ENCODE measurements around the gene PSME1. TPM values are rescaled to one million over a fixed set of nuclear protein-coding genes. Genes with fewer than 3 reads are reported as not detected.

Gene PSME1
- total RNA-seq, 1 experiment from 2014 or later, result 76.8 TPM

DNA sequence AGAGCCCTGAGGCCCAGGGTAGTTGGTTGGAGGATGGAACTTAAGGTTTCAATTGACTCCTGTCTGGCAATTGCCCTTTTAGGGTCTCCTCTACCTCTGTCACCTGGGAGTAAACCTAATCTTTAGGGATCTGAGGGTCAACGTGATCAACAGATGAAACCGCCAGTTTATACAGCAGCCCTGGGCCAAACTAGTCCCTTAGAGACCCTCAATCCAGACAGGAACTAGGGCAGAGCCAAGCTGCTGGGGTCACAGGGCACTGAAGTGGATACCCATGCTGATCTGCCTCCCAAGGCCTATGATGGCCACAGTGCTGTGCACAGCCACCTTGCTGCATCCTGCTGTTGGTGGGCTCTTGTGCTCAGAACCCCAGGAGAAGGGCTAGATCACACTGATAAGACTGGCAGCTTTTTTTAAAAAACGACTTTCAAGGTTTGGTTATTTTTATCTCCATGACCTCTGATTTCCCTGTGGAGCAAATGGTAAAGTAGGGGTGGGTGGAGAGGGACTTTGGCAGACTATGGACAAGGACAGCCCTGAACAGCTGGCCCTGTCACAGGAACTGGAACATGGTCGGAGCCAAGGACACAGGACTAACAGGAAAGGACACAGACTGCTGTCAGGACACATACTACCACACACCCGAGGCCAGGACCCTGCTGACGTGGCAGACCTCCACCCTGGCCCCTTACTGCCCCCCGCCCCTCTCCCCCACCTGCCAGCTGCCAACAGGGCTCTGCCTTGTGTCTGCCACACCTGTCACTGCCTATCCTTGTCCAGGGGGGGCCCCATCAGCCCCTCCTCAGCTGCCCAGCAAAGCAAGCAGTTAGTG is 5.1 kb upstream of the PSME1 start:
- POLR2A ChIA-PET, result no interaction called here
- H3K27ac Mint-ChIP-seq, result 0 out of 2 replicates have a peak overlapping the region, but pooled peaks have one; percentile 67
- TF ChIP-seq, protein P1, sequence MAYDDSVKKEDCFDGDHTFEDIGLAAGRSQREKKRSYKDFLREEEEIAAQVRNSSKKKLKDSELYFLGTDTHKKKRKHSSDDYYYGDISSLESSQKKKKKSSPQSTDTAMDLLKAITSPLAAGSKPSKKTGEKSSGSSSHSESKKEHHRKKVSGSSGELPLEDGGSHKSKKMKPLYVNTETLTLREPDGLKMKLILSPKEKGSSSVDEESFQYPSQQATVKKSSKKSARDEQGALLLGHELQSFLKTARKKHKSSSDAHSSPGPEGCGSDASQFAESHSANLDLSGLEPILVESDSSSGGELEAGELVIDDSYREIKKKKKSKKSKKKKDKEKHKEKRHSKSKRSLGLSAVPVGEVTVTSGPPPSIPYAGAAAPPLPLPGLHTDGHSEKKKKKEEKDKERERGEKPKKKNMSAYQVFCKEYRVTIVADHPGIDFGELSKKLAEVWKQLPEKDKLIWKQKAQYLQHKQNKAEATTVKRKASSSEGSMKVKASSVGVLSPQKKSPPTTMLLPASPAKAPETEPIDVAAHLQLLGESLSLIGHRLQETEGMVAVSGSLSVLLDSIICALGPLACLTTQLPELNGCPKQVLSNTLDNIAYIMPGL (CRISPR knock-in tag; IDR thresholded peaks at IDR 0.05), result no peak
- TF ChIP-seq NFATC4 (CRISPR knock-in tag; IDR thresholded peaks at IDR 0.05) (no peak), ZNF219 (CRISPR knock-in tag; IDR thresholded peaks at IDR 0.05; ENCODE audit: borderline replicate concordance) (no peak), AR (CRISPR knock-in tag; IDR thresholded peaks at IDR 0.05) (no peak), OVOL2 (CRISPR knock-in tag; IDR thresholded peaks at IDR 0.05; ENCODE audit: borderline replicate concordance) (no peak), E2F5 (CRISPR knock-in tag; IDR thresholded peaks at IDR 0.05) (no peak), USF1 (CRISPR knock-in tag; IDR thresholded peaks at IDR 0.05) (no peak), STAT6 (CRISPR knock-in tag; conservative IDR thresholded peaks at IDR 0.05; ENCODE audit: low read depth) (no peak), HMGA2 (CRISPR knock-in tag; IDR thresholded peaks at IDR 0.05) (no peak), SMAD4 (CRISPR knock-in tag; IDR thresholded peaks at IDR 0.05) (no peak), ZNF121 (CRISPR knock-in tag; IDR thresholded peaks at IDR 0.05) (no peak)
- TF ChIP-seq, protein P2, sequence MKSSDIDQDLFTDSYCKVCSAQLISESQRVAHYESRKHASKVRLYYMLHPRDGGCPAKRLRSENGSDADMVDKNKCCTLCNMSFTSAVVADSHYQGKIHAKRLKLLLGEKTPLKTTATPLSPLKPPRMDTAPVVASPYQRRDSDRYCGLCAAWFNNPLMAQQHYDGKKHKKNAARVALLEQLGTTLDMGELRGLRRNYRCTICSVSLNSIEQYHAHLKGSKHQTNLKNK (CRISPR knock-in tag; IDR thresholded peaks at IDR 0.05), result no peak
- TF ChIP-seq, protein P3, sequence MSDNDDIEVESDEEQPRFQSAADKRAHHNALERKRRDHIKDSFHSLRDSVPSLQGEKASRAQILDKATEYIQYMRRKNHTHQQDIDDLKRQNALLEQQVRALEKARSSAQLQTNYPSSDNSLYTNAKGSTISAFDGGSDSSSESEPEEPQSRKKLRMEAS (CRISPR knock-in tag; IDR thresholded peaks at IDR 0.05), result no peak
- TF ChIP-seq, protein P4, sequence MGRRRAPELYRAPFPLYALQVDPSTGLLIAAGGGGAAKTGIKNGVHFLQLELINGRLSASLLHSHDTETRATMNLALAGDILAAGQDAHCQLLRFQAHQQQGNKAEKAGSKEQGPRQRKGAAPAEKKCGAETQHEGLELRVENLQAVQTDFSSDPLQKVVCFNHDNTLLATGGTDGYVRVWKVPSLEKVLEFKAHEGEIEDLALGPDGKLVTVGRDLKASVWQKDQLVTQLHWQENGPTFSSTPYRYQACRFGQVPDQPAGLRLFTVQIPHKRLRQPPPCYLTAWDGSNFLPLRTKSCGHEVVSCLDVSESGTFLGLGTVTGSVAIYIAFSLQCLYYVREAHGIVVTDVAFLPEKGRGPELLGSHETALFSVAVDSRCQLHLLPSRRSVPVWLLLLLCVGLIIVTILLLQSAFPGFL (CRISPR knock-in tag; IDR thresholded peaks at IDR 0.05; ENCODE audit: borderline replicate concordance), result no peak; the same call in 1 of the 2 replicates
- no peak overlapping the region for H3K4me3 Mint-ChIP-seq
- no peaks in the 10 kb centered on the region for H3K36me3 Mint-ChIP-seq
- ATAC-seq, result no peak
- H3K4me1 Mint-ChIP-seq, result peaks cover 10% of the 10 kb centered on the region
- no peak for DNase-seq (ENCODE audit: low spot score)
- H3K9me3 Mint-ChIP-seq, result no peaks in the 10 kb centered on the region
- CTCF ChIA-PET, result interaction anchor here (3.1 kb wide), 1 partner anchor 22 kb away, joined by 10 read pairs; no protein-coding TSS in a partner anchor
- H3K27me3 Mint-ChIP-seq (ENCODE audit: low read depth), result no peaks in the 10 kb centered on the region; the same call in 1 of the 2 replicates

Measured in WTC11 (cell line).